Suppressor macrophage treated with lipopolysaccharide for 4 hours (primary cell): ENCODE measurements around the gene ACTR2.
"Not testable (repeated sequence)": the region's sequence is repeated elsewhere in the genome, so short reads cannot be mapped to it uniquely, and the experiment has no call there.

Source experiments
- DNase-seq: peaks from one replicate; pipeline ENCODE4 v3.0.0-alpha.2; 2020

The ACTR2 gene

DNA sequence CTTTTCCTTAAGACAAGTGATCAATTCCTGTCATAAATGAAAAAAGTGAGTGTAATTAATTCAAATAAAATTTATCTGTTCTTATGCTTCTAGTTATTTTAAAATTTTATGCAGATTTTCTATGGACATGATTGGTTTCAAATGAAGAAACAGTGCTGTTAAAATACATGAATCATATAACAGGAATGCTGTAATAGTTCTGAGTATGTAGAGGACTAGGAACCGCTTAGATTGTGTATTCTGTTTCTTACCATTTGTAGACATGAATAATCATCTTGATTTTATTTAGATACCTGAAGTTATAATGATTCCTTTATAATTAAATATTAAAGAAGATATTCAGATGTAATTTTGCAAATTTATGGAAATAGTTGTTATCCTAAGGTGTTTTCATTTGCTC, 3.5 kb downstream of the ACTR2 start:
- peak; percentile 17 for DNase-seq

DNA sequence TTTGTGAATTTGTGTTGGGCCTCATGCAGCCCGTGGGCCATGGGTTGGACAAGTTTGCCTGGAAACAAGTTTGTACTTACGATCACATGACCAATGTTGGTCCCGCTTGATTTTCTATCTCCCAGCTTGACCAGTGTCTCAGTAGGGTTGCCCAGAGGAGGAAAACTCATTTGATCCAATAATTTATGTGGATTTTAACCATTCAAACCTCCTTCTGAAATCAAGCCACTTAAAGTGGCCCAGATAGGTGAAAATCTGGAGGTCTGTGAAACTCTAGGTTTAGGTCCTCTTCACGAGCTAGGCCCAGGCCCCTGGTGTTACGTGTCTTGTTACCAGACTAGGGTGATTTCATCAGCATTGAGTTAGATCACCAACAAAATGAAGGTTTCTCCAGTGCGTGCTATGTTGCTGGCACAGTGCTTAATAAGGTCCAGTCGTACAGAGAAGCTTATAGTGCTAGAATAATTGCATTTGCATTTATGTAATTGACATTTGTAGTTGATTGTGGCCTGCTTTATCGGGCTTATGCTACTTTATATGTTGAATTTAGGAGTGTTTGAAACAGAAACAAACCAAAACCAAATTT, 4.4 kb downstream of the ACTR2 start:
- peak; percentile 75 for DNase-seq

DNA sequence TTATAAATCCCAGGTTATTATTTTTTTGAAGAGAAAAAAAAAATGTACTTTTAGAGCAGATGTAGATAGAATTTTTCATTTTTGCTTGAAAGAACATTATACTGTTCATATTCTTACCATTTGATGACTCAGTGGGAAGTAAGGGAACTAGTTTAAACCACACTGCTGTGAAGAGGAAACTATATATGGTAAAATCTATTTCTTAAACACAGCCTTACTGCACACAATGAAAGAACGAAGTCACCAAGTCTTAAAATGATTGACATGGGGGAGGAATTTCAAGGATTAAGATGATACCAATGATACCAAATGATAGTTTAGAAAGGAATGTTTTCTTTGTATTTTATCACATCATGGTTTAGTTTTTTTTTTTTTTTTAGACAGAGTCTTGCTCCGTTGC, 5.0 kb downstream of the ACTR2 start:
- peak; percentile 66 for DNase-seq

DNA sequence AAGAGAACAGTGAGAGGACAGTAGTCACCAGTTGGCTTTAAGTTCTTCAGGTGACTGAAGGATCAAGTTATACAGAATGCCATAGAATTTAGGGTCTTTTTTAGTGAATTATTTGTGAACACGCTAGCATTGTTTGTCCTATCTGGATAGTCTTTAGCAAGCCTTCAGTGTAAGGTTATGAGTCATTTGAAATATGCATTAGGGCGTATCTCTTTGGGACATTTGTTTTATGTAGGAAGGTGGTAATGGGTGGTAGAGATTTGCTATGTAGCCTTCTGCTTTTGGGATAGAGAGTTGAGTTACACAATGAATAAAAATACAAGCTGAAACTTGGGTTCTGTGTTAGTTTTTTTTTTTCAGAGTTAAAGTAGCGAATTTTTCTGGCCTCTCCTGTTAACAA, 13.0 kb downstream of the ACTR2 start:
- DNase-seq = no peak

DNA sequence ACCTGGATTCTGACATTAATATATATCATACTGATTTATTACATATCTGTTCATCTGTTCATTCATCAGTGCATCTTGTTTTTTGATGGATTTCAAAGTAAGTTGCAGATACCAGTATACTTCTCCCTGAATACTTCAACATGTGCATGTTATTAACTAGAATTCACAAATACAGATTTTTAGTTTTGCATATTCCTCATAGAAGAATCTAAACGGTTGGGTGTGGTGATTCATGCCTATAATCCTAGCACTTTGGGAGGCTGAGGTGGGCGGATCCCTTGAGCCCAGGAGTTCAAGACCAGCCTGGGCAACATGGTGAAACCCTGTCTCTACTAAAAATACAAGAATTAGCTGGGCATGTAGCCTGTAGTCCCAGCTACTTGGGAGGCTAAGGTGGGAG, 16.8 kb downstream of the ACTR2 start:
- DNase-seq = not testable (repeated sequence)

DNA sequence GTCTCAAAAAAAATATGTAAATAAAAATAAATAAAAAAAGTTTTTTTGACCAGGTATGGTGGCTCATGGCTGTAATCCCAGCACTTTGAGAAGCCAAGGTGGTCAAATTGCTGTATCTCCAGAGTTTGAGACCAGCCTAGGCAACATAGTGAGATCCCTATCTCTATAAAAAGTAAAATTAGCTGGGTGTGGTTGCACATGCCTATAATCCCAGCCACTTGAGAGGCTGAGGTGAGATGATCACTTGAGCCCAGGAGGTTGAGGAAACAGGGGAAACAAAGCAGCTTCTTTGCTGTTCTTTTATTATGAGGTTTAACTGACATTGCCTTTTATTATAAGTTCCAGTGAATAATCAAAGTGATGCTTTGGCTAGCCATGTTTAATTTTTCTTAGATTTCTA, 25.0 kb downstream of the ACTR2 start:
- DNase-seq = no peak

DNA sequence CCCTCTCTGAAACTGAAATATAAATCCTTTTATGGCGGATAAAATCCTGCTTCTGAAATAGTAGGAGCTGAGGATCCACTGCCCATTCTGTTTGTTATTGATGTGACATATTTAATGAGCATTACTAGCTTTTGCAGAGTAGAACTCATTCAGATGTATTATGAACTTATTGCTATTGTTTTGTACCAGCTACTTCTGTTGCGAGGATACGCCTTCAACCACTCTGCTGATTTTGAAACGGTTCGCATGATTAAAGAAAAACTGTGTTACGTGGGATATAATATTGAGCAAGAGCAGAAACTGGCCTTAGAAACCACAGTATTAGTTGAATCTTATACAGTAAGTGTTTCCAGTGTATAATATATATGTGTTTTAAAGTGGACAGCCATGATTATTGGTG, 27.7 kb downstream of the ACTR2 start:
- no peak for DNase-seq

DNA sequence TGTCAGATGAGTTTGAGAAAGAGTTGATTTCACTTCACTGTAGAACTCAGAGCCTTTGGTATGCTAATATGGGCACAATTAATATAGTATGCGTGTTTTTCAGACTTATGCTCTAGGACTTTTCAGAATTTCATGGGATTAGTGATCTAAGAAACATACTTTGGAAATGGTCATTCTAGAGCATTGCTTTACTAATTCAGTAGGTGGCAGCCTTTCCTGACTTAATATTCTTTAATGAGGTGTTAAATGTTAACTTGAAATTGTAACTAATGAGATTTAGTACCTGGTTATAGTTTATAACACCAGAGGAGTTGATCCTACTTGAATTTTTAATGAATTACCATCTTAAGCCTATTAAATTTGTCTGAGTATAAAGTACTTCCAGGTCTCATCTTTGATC, 28.4 kb downstream of the ACTR2 start:
- DNase-seq = no peak

DNA sequence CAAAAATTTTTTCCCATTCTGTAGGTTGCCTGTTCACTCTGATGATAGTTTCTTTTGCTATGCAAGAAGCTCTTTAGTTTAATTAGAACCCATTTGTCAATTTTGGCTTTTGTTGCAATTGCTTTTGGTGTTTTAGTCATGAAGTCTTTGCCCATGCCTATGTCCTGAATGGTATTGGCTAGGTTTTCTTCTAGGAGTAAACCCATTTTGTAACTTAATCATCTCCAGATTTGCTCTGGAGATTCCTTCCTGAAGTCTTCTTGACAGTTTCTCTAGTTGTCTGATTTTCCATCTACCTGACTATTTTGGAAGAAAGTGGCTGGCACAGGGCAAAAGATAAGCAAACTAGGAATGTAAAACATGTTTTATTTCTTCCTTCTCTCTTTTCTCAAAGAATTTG, 30.2 kb downstream of the ACTR2 start:
- DNase-seq = not testable (repeated sequence)

DNA sequence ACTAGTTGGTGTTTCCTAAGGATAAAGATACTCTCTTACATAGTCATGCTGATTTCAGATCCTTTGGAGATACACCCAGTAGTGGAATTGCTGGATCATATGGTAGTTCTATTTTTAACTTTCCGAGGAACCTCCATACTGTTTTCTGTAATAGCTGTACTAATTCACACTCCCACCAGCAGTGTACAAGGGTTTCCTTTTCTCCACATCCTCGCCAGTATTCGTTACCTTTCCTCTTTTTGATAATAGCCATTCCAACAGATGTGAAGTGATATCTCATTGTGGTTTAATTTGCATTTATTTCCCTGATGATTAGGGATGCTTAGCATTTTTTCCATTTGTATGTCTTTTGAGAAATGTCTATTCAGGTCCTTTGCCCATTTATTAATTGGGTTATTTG, 34.0 kb downstream of the ACTR2 start:
- DNase-seq = no peak

DNA sequence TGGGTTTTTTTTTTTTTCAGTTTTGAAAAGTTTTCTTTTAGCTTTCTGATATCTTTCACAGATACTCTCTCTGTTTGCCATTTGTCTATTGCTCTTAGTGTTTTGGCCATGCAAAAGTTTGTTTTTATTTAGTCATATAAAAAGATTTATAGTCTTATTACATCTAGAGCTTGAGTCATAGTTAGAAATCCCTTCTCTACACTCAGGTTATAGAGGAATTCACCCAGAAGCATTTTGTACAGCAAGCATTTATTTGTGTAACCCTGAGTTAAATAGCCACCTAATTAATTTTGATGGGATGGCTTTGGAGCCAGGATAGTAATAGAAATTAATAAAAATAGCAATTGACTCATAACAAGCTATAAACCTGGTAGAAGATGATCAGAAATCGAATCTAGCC, 35.6 kb downstream of the ACTR2 start:
- no peak for DNase-seq

DNA sequence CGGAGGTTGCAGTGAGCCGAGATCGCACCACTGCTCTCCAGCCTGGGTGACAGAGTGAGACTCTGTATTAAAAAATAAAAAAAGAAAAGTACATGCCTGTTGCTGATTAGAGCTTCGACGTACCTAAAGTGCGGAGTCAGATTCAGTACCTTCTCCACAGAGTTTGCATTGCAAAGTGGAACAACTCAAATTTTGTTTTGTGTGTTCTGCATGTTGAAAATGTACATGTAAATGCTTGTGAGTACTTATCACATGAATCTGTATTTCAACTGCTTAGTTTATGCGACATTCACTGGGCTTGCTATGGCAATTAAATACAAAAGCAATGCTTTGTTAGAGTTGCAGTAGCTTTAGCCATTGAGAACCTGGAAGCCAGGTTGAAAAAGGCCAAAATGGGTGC, 36.4 kb downstream of the ACTR2 start:
- DNase-seq = no peak

DNA sequence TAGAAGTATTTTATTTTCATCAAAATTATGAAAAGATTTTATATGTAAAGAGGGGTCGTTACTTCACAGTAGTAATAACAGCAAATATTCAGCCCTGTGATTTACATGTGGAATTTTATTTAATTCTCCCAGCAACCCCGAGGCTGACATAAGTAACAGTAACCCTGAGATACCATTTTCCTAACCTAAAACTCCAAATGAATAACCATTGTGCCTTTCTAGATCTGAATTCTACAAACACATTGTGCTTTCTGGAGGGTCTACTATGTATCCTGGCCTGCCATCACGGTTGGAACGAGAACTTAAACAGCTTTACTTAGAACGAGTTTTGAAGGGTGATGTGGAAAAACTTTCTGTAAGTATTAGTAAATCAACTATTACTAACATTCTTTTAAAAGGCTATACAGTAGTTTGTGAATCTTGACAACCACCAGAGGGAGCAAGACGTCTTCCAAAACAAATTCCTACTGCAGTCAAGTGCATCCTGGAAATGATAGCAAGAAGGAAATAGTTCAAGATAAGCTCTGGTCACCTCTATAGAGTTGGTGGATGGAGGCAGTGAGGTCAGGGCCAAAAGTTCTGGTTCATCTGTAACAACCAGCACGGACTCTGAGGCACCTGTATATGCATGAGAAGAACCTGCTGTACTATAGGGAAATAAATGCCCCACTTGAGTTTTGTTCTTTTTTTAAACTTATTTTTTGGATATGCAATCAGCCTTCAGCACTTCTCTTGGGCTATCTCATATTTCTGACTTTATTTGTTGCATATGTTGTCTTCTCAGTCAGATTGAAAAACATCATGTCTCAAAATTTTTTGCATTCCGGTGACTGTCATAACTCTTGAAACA, 37.4 kb downstream of the ACTR2 start:
- peak; percentile 54 for DNase-seq

DNA sequence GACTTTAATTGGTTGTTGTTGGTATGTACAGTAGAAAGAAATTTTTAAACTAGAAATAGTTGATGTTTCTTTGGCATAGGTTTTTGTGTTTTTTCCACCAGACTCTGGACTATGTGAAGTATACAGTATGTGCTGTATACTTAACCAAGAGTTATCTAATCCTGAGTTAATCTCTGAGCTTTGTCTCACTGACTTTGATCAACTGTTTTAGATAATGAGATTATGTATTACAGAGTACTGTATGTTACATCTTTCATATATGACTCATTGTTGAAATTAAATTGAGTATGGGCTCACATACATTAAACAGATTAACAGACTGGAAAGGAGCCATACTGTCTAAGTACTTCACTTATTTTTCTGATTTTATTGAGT, 38.0 kb downstream of the ACTR2 start:
- no peak for DNase-seq

DNA sequence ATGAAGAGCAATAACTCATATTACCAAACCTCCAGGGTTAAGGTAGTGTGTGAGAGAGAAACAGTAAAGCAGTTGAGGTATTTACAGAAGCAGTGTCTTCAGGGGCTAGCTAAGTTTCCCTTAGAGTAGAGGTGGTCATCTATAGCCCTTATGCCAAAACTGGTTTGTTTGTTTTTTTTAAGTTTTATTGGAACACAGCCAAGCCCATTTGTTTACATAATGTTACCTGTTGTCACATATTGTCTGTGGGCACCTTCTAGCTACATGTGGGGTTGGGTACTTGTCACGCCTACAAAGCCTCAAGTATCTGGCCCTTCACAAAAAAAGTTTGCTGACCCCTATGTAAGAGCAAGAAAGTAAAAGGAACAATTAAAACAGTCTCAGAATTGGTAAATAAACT, 39.4 kb downstream of the ACTR2 start:
- DNase-seq = no peak

DNA sequence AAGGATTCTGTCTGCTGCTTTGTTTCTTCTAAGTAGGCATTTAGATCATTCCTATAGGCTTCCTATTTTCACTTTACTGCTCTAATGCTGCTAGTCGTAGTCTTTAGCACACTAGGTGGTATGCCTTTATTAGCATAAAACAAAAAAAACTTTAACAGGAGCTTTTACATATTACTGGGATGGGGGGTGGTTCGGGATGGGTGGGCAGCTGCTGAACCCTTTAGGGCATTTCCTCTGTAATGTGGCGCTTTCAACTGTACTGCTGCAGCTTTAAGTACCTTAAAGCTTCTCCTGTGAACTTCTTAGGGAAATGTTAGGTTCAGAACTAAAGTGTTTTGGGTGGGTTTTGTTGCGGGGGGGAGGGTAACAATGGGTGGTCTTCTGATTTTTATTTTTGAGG, 41.3 kb downstream of the ACTR2 start:
- DNase-seq = no peak

DNA sequence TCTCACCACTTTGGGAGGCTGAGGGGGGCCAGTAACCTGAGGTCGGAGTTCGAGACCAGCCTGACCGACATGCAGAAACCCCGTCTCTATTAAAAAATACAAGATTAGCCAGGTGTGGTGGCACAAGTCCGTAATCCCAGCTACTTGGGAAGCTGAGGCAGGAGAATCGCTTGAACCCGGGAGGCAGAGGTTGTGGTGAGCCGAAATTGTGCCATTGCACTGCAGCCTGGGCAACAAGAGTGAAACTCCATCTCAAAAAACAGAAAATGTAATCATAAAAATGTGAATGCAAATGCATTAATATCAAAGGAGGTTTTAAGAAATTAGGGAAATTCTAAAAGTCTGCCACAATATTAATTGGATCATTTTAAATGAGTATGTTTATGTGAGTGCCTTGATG, 45.7 kb downstream of the ACTR2 start:
- DNase-seq = no peak

DNA sequence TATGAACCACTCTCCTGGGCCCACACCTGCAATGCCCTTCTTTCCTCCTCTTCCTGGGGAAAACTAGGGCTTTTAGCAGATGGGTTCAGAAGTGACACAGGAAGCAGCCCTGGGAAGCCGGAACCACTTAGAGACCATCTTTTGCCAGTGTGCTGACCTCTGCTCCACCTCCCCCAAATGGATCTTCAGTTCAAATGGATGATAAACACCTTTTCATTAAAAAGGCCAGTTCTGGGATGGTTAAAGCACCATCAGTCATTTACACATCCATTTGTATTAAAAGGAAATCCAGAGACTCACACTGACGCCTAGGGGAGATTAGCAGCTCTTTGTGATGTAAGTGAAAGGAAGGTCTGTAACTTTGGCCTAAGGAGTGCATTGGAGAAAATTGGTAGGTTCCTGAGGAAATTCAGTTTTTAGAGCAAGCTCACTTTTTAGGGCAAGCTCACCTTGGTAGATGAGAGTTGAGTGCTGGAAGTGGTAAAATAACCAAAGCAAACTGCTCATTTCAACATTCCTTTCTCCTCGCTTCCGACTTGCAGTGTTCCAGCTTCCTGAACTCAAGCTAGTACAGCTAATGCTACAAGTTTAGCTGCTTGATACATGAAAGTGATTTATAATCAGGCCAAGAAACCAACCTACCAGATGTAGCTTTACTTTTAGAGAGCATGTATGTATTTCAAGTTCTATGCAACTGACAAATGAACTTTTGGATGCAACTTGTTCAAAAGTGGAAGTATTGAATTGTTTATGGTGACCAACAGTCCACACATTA, 47.7 kb downstream of the ACTR2 start:
- DNase-seq = no peak

DNA sequence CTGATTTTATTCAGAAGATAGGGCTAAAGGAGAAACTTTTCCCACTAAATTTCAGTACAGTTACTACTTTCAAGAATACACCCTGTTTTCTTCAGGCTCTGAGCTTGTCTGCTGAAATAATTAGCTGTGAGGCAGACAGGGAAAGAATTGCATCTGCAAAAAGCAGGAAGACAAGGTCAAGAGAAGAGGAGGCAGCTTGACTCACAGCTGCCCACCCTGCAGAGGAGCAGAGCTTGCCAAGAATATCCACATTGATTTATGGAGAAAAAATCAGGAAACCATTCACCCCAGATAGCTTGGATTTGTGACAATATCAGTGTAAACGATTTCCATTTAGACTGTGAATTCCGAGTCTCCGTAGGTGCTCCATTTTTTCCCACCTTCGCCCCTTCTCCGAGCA, 49.0 kb downstream of the ACTR2 start:
- DNase-seq = no peak

DNA sequence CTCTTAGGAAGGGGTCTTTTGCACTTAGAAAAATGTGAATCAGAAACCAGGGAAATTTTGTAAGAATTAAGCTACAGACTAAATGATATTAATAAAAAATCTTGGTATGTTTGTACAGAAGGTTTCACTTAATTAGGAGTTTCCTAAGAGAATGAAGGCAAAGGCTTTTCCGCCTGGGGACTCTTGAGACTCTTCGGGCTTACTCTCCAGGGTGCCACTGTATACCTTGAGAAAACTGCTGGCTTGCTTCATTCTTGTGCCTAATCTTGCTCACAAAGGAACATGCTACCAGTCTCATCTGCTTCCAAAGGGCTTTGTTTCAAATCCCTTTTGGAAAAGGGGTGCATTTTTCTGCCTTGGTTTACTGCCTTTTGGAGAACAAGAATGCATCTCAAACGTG, 49.5 kb downstream of the ACTR2 start:
- DNase-seq = no peak

DNA sequence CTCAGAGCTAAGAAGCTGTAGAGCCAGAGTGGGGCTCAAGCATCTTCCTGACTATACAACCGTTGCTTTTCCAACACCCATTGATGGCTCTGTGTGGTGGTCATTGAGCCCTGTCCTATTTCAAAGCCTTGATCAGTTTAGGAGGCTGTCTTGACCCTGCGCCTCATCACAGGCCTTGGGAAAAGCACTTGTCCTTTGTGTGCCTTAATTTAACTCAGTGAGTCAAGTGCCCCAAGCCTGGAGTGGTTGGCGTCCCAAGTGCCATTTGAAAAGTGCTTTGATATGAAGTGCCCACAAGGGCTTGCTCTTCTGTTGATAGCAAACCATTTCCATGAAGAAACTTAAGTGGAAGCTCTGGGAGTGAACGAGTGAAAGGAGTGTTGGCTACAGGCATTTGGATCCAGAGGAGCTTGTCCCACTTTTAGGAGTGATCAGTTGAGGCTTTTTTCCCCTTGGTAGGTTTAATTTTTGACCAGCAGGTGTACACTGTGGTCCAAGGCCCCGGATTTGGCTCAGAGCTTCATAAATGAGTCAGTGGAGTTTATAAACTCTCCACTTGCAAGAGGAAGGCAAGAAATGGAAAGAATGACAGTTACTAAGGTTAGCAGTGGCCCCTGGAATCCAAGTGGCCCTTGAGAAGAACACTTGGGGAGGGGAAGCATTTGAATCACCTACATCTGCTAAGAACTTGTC, 50.3 kb downstream of the ACTR2 start:
- DNase-seq = no peak

DNA sequence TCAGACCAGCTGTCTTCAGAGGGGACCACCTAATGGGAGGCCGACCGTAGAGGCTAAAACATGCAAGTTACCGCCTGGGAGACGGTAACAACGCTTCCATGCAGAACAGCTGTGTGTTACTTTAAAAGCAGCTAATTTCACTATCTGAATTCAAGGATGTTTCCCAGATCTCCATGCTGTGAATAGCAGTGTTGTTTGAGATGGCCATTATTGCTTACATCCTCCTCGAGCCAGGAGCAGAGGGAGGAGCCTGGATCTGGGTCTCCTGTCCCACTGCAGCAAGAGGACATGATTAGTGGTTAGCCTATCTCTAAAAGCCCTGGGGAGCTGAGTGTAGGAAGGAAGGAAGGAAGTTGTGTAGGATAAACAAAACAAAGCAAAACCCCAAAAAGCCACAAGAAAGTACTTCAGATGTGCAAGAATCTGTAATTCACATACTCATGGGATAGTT, 50.9 kb downstream of the ACTR2 start:
- no peak for DNase-seq

DNA sequence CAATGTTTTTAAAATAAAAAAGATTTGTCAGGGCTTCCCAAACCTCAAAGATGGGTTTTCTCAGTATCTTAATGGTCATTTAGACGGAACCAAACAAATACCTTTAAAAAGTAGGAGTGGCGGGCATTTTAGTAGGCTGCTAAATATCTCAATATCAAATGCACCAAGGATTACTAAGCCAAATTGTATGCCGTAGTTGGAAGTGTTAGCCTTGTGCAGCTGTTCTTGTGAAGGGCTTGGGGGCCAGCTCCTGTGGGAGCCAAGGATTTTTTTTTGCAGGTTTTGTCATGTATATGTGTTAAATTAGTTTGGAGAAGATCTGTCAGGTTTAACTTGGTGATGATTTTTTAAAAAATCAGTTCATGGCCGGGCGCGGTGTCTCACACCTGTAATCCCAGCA, 52.1 kb downstream of the ACTR2 start:
- no peak for DNase-seq
